Measurements from ENCODE around the gene JMY.

- no peak for TF ChIP-seq YY1 (tag by site-specific recombination; IDR thresholded peaks at IDR 0.05)
- TF ChIP-seq CTCF (tag by site-specific recombination; IDR thresholded peaks at IDR 0.05), result no peak
- TF ChIP-seq ZBTB8A (tag by site-specific recombination; IDR thresholded peaks at IDR 0.05), result no peak; the same call in 1 of the 2 replicates
Observed at GRCh38 chr5:79235634-79236361, at the start of gene JMY.
